Osteoblast (primary cell): ENCODE measurements around the gene CCDC102B. TPM values are rescaled to one million over a fixed set of nuclear protein-coding genes. Genes with fewer than 3 reads are reported as not detected.

Experiments used
- DNase-seq: peaks from one replicate; pipeline ENCODE4 v3.0.0; 2011; ENCODE audit warnings: low spot score, mixed read lengths; ENCODE audit not compliant: insufficient read length; ENCODE audit errors: missing footprints
- H2AFZ ChIP-seq: 2 replicates; pipeline ENCODE4 v1.6.0; 2011; ENCODE audit warnings: mild to moderate bottlenecking, low read length
- H3K27ac ChIP-seq: 2 replicates; pipeline ENCODE4 v1.5.1; 2011; ENCODE audit warnings: mild to moderate bottlenecking, low read depth, low read length, moderate library complexity
- H3K27me3 ChIP-seq: 2 replicates; pipeline ENCODE4 v1.6.0; 2012; ENCODE audit warnings: mild to moderate bottlenecking, control low read depth, inconsistent platforms, low read length, moderate library complexity; ENCODE audit not compliant: insufficient read depth
- H3K36me3 ChIP-seq: 2 replicates; pipeline ENCODE4 v1.5.1; 2011; ENCODE audit warnings: mild to moderate bottlenecking, low read length, control low read depth, moderate library complexity; ENCODE audit not compliant: insufficient read depth
- H3K4me1 ChIP-seq: 2 replicates; pipeline ENCODE4 v1.5.1; 2011; ENCODE audit warnings: mild to moderate bottlenecking, low read length, control low read depth, moderate library complexity; ENCODE audit not compliant: insufficient read depth
- H3K4me2 ChIP-seq: 2 replicates; pipeline ENCODE4 v1.6.0; 2011; ENCODE audit warnings: mild to moderate bottlenecking, low read length; ENCODE audit not compliant: insufficient read depth
- H3K4me3 ChIP-seq: fragments of 200-600 bp; sonication (generic); 3 replicates; pipeline ENCODE4 v1.5.1; 2012; ENCODE audit warnings: mild to moderate bottlenecking, low read length, inconsistent platforms; ENCODE audit not compliant: insufficient read depth
- H3K79me2 ChIP-seq: 2 replicates; pipeline ENCODE4 v1.6.0; 2012; ENCODE audit warnings: mild to moderate bottlenecking, low read length, control low read depth, inconsistent platforms; ENCODE audit not compliant: insufficient read depth
- H3K9me3 ChIP-seq: 2 replicates; pipeline ENCODE4 v1.5.1; 2011; ENCODE audit warnings: low read depth, low read length, control low read depth
- H4K20me1 ChIP-seq: 2 replicates; pipeline ENCODE4 v1.6.0; 2012; ENCODE audit warnings: mild to moderate bottlenecking, low read length, control low read depth; ENCODE audit not compliant: insufficient read depth
- total RNA-seq: library from RNA; depleted of rRNA; stranded (reverse); fragments of >200 nt; gene quantifications from 2 replicates; pipeline ENCODE4 v1.2.3, GENCODE V29; 2012
- TF ChIP-seq, protein P1 (sequence below): IDR thresholded peaks from 2 replicates; pipeline ENCODE4 v1.5.1; 2011; ENCODE audit warnings: mild to moderate bottlenecking, low read depth, low read length, moderate library complexity; ENCODE audit errors: extremely low read depth

The CCDC102B gene
- total RNA-seq, 1 donor, result 9.4 TPM

DNA sequence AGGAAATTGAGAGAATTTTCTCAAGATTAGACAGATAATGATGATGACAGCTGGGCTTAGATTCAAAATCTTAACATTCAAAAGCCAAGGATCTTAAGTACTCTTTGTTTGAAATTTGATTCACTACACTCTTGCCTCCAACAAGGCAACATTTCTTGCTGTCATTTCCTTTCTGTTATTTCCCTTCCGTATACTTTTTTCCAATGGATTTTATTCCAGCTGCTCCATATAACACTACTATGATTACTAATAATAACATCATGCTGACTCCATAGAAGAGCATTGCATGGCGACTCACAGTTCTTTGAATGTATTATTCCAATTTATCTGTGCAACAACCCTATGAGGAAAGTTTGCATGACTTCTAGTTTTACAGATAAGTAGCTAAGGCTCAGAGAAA is 33.9 kb upstream of the CCDC102B start:
- H3K4me1 ChIP-seq, result peaks cover 8% of the 10 kb centered on the region
- peak overlapping the region; percentile 36 for H2AFZ ChIP-seq
- no peak for DNase-seq
- H4K20me1 ChIP-seq, result no peaks in the 10 kb centered on the region
- H3K79me2 ChIP-seq, result no peaks in the 10 kb centered on the region
- no peak overlapping the region for H3K4me3 ChIP-seq
- H3K27me3 ChIP-seq, result no peaks in the 10 kb centered on the region
- no peaks in the 10 kb centered on the region for H3K9me3 ChIP-seq
- H3K36me3 ChIP-seq, result no peaks in the 10 kb centered on the region
- H3K4me2 ChIP-seq, result no peak overlapping the region
- H3K27ac ChIP-seq, result peak overlapping the region; percentile 60
- TF ChIP-seq, protein P1, sequence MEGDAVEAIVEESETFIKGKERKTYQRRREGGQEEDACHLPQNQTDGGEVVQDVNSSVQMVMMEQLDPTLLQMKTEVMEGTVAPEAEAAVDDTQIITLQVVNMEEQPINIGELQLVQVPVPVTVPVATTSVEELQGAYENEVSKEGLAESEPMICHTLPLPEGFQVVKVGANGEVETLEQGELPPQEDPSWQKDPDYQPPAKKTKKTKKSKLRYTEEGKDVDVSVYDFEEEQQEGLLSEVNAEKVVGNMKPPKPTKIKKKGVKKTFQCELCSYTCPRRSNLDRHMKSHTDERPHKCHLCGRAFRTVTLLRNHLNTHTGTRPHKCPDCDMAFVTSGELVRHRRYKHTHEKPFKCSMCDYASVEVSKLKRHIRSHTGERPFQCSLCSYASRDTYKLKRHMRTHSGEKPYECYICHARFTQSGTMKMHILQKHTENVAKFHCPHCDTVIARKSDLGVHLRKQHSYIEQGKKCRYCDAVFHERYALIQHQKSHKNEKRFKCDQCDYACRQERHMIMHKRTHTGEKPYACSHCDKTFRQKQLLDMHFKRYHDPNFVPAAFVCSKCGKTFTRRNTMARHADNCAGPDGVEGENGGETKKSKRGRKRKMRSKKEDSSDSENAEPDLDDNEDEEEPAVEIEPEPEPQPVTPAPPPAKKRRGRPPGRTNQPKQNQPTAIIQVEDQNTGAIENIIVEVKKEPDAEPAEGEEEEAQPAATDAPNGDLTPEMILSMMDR, result no peak

DNA sequence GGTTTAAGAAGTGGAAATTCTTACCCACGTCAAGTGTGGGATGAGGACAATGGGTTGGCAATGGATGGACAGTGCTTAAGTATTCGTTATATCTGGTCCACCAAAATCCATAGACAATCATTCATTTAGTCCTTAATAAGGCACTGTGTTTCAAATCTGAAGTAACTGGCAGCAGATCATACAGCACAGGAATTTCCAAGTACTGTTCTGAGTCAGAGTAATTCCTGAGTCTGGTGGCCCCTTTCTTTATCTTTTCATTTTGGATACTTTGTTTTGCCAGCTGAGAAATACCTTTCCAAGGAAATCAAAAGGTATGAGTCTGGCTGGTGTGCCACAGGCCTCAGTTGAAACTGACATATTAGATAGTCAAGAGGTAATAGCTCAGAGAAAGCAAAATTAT is 31.4 kb upstream of the CCDC102B start:
- no peak for DNase-seq

DNA sequence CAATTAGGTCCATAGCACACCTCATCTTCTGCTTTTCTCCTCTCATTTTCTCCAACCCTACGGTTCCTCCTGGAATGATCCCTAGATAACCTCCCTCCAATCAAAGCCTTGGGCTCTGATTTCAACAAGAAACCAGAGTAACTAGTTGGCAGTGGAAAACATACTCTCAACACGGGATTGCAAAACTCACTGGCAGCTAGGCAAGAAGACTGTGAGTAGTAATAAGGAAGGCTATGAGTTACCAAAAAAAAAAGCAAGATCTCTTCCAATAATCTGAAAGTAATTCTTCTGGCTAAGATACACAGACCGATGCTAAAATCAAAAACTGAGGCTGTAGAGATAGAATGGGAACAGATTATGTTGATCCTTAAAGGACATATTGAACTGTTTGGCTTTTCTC is 28.4 kb upstream of the CCDC102B start:
- DNase-seq, result peak; percentile 2
- no peaks in the 10 kb centered on the region for H3K27me3 ChIP-seq

More for the DNA sequence above, 31.4 kb upstream of the CCDC102B start:
- Histone ChIP-seq H3K4me2 (no peak overlapping the region), H4K20me1 (no peaks in the 10 kb centered on the region), H3K9me3 (no peaks in the 10 kb centered on the region), H2AFZ (no peak overlapping the region), H3K27me3 (no peaks in the 10 kb centered on the region), H3K79me2 (no peaks in the 10 kb centered on the region), H3K27ac (no peak overlapping the region), H3K4me3 (no peak overlapping the region), H3K36me3 (no peaks in the 10 kb centered on the region), H3K4me1 (peaks cover 8% of the 10 kb centered on the region)
- TF ChIP-seq, protein P1, result no peak

DNA sequence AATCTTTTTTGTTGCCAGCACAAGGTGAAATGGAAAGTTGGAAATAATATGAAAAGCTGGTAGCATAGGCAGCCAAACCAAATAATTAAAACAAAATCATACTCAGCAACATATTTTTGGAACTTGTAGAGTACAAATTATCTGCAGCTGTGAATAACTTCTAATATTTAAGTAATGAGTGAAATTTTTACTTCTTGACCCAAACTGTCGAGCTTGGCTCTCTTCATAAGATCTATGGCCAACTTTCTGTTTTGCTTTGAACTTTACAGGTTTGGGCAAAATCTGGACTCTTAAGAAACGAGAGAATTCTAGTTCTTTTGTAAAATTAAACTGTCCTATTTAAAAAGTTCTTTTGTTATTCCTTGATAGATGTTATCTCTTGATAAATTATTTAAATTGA is 25.6 kb upstream of the CCDC102B start:
- Histone ChIP-seq H2AFZ (no peak overlapping the region), H3K9me3 (no peaks in the 10 kb centered on the region), H3K4me1 (no peaks in the 10 kb centered on the region), H3K27me3 (no peaks in the 10 kb centered on the region), H3K27ac (no peak overlapping the region), H3K4me3 (no peak overlapping the region), H3K79me2 (no peaks in the 10 kb centered on the region), H3K36me3 (no peaks in the 10 kb centered on the region), H3K4me2 (peak overlapping the region; percentile 36), H4K20me1 (no peaks in the 10 kb centered on the region)
- no peak for DNase-seq
- TF ChIP-seq, protein P1, result no peak

More for the DNA sequence above, 28.4 kb upstream of the CCDC102B start:
- Histone ChIP-seq H3K9me3 (no peaks in the 10 kb centered on the region), H3K27ac (no peak overlapping the region), H3K4me1 (no peaks in the 10 kb centered on the region), H3K4me3 (no peak overlapping the region), H3K36me3 (no peaks in the 10 kb centered on the region), H3K79me2 (no peaks in the 10 kb centered on the region), H4K20me1 (no peaks in the 10 kb centered on the region), H2AFZ (peak overlapping the region; percentile 40), H3K4me2 (no peak overlapping the region)
- TF ChIP-seq, protein P1, result no peak
